Chondrocyte (in vitro differentiated cells): ENCODE data around the gene KDM2A. TPM values are rescaled to one million over a fixed set of nuclear protein-coding genes. Genes with fewer than 3 reads are reported as not detected.

ENCODE experiments used
- DNase-seq: peaks from one replicate; pipeline ENCODE4 v3.0.0; 2021; ENCODE audit warnings: mixed read lengths, low spot score
- H3K27ac Mint-ChIP-seq: one replicate; pipeline ENCODE4 v1.8.0; 2021; ENCODE audit warnings: mild to moderate bottlenecking, moderate library complexity, mixed read lengths; ENCODE audit not compliant: unreplicated experiment
- H3K27me3 Mint-ChIP-seq: 2 replicates; pipeline ENCODE4 v1.8.0; 2021; ENCODE audit warnings: low read depth, mixed read lengths
- H3K36me3 Mint-ChIP-seq: 2 replicates; pipeline ENCODE4 v1.8.0; 2021; ENCODE audit warnings: low read depth, mixed read lengths
- H3K4me1 Mint-ChIP-seq: 2 replicates; pipeline ENCODE4 v1.8.0; 2021; ENCODE audit warnings: low read depth, mild to moderate bottlenecking, mixed read lengths
- H3K4me3 Mint-ChIP-seq: one replicate; pipeline ENCODE4 v1.8.0; 2021; ENCODE audit warnings: mild to moderate bottlenecking, moderate library complexity, mixed read lengths; ENCODE audit not compliant: unreplicated experiment
- H3K9me3 Mint-ChIP-seq: 2 replicates; pipeline ENCODE4 v1.8.0; 2021; ENCODE audit warnings: low read depth, mixed read lengths
- total RNA-seq: library from RNA; stranded (reverse); gene quantifications from 3 replicates; pipeline ENCODE4 v1.2.1, GENCODE V29; 2021
- TF ChIP-seq, protein P1 (sequence below): fragments of 200-600 bp; sonication (generic); IDR thresholded peaks from 2 replicates; pipeline ENCODE4 v1.5.0; 2021; ENCODE audit warnings: antibody characterized with exemption, mild to moderate bottlenecking, moderate library complexity

Gene KDM2A
- total RNA-seq, 1 donor from 2014 or later: 54.3 TPM

- peak overlapping the region; percentile 99 for H3K27ac Mint-ChIP-seq
- peak overlapping the region; percentile 99 for H3K4me3 Mint-ChIP-seq
- DNase-seq: no peak
- no peaks in the 10 kb centered on the region for H3K27me3 Mint-ChIP-seq
- peaks cover 18% of the 10 kb centered on the region for H3K36me3 Mint-ChIP-seq
- H3K4me1 Mint-ChIP-seq: peaks cover 45% of the 10 kb centered on the region
- no peaks in the 10 kb centered on the region for H3K9me3 Mint-ChIP-seq
- TF ChIP-seq, protein P1, sequence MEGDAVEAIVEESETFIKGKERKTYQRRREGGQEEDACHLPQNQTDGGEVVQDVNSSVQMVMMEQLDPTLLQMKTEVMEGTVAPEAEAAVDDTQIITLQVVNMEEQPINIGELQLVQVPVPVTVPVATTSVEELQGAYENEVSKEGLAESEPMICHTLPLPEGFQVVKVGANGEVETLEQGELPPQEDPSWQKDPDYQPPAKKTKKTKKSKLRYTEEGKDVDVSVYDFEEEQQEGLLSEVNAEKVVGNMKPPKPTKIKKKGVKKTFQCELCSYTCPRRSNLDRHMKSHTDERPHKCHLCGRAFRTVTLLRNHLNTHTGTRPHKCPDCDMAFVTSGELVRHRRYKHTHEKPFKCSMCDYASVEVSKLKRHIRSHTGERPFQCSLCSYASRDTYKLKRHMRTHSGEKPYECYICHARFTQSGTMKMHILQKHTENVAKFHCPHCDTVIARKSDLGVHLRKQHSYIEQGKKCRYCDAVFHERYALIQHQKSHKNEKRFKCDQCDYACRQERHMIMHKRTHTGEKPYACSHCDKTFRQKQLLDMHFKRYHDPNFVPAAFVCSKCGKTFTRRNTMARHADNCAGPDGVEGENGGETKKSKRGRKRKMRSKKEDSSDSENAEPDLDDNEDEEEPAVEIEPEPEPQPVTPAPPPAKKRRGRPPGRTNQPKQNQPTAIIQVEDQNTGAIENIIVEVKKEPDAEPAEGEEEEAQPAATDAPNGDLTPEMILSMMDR: no peak
Measured at GRCh38 chr11:67240576-67241389, 121.7 kb downstream of the KDM2A start.

DNA sequence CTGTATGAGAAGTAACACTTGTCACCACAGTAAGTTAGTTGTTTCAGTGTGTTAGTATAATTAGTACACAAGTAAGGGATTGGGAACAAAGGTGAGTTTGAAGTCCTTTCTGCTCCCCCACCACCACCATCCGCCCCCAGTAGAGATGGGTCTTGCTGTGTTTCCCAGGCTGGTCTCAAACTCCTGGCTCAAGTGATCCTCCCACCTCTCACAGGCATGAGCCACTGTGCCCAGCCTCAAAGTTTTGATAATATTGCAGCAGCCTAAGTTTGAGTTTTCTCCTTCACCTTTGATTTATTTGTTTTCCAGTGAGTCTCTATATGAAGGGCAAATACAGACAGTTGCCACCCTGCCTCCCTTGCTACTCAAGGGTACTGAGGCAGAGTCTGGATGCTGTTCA is 123.5 kb downstream of the KDM2A start:
- Mint-ChIP-seq H3K27ac (peak overlapping the region; percentile 29), H3K9me3 (no peaks in the 10 kb centered on the region), H3K4me1 (peaks cover 45% of the 10 kb centered on the region), H3K27me3 (no peaks in the 10 kb centered on the region), H3K36me3 (peaks cover 26% of the 10 kb centered on the region), H3K4me3 (no peak overlapping the region)
- TF ChIP-seq, protein P1: no peak
- no peak for DNase-seq

DNA sequence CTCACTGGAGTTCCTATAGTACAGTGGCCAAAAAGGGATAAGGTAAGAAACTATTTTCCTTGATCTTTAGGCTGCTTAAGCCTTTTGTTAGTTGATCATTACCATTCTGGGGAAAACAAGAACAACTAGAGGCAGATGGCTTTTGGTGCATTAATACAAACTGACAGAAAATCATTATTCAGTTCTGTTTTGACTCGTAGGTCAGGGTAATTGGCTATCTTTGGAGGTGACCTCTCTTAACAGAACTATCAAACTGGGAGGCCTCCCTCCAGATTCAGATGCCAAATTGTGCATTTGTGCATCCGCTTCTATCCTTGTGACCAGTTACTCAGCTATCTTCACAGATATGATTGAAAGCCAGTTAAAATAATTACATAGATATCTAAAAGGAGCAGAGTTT is 124.0 kb downstream of the KDM2A start:
- Mint-ChIP-seq H3K4me3 (no peak overlapping the region), H3K4me1 (peaks cover 48% of the 10 kb centered on the region), H3K36me3 (peaks cover 29% of the 10 kb centered on the region), H3K9me3 (no peaks in the 10 kb centered on the region), H3K27ac (peak overlapping the region; percentile 25), H3K27me3 (no peaks in the 10 kb centered on the region)
- TF ChIP-seq, protein P1: no peak
- DNase-seq: no peak

DNA sequence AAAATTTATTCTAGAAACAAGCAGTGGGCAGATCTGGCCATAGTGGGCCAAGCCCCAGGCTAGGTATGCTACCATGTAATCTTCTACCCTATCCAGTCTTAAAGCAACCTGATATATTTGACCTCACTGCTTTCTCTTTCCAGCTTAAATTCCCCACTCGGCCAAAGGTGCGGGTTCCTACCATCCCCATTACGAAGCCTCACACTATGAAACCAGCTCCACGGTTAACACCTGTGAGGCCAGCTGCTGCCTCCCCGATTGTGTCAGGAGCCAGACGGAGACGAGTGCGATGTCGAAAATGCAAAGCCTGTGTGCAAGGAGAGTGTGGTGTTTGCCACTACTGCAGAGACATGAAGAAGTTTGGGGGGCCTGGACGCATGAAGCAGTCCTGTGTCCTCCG is 126.0 kb downstream of the KDM2A start:
- Mint-ChIP-seq H3K27me3 (no peaks in the 10 kb centered on the region), H3K4me3 (no peak overlapping the region), H3K4me1 (peaks cover 38% of the 10 kb centered on the region), H3K9me3 (no peaks in the 10 kb centered on the region), H3K36me3 (peaks cover 43% of the 10 kb centered on the region), H3K27ac (peak overlapping the region; percentile 41)
- TF ChIP-seq, protein P1: no peak
- no peak for DNase-seq

- Mint-ChIP-seq H3K27me3 (no peaks in the 10 kb centered on the region), H3K4me3 (no peak overlapping the region), H3K27ac (no peak overlapping the region), H3K9me3 (no peaks in the 10 kb centered on the region), H3K4me1 (peaks cover 11% of the 10 kb centered on the region), H3K36me3 (peaks cover 55% of the 10 kb centered on the region)
- TF ChIP-seq, protein P1: no peak
- no peak for DNase-seq
Measured at GRCh38 chr11:67247946-67248550, 129.0 kb downstream of the KDM2A start.
